ENCODE data around the gene AEBP2. TPM values are rescaled to one million over a fixed set of nuclear protein-coding genes. Genes with fewer than 3 reads are reported as not detected.

AEBP2 gene
- total and polyA plus RNA-seq, 2 of the 8 experiments (the other 6 are each of a cell fraction or from before 2014, with no cell fraction given), result 13.6 to 61.4 TPM

- Histone ChIP-seq H4K5ac (ENCODE audit: insufficient read length, low read depth, low read length) (no peak overlapping the region), H3K4me1 (replicated peaks in 1 of 4; ENCODE audit: control insufficient read depth in 3 of 4, insufficient read depth in 4 of 4, low read length in 3 of 4) (no peaks in the 10 kb centered on the region), H3K4me2 (ENCODE audit: insufficient read depth in 1 of 2, low read depth in 2 of 2, low read length in 2 of 2) (no peak overlapping the region), H2BK5ac (ENCODE audit: low read depth, low read length) (no peak overlapping the region), H2BK120ac (replicated peaks; ENCODE audit: low read depth, low read length) (no peak overlapping the region), H2BK15ac (ENCODE audit: low read length) (no peak overlapping the region), H3K4me3 (ENCODE audit: extremely low read depth in 1 of 4, insufficient read depth in 2 of 4, low read depth in 3 of 4, low read length in 4 of 4) (no peak overlapping the region), H4K91ac (replicated peaks; ENCODE audit: insufficient read length, low read length) (no peak overlapping the region), H2BK20ac (ENCODE audit: low read length) (no peak overlapping the region), H4K8ac (ENCODE audit: extremely low read depth, insufficient read depth, low read length) (no peak overlapping the region), H3K14ac (ENCODE audit: insufficient read length) (no peak overlapping the region), H3K27ac (ENCODE audit: low read depth, low read length) (no peak overlapping the region), H3K4ac (replicated peaks; ENCODE audit: insufficient read length, low read depth, low read length) (no peak overlapping the region), H4K20me1 (replicated peaks in 1 of 2; ENCODE audit: control insufficient read depth in 1 of 2, insufficient read depth in 2 of 2, low read length in 2 of 2) (no peaks in the 10 kb centered on the region), H3K79me1 (ENCODE audit: low read depth, low read length) (no peaks in the 10 kb centered on the region), H3K56ac (replicated peaks; ENCODE audit: insufficient read length, low read depth, low read length) (no peak overlapping the region), H3K36me3 (ENCODE audit: control insufficient read depth in 2 of 4, insufficient read depth in 4 of 4, low read length in 3 of 4) (no peaks in the 10 kb centered on the region; a peak in 1 of 8 replicates), H2AFZ (ENCODE audit: low read length) (no peak overlapping the region), H3K9me3 (ENCODE audit: insufficient read depth in 2 of 2, low read depth in 1 of 2, low read length in 1 of 2) (no peaks in the 10 kb centered on the region), H3K27me3 (replicated peaks in 1 of 4; ENCODE audit: control insufficient read depth in 3 of 4, extremely low read depth in 1 of 4, insufficient read depth in 3 of 4, low read length in 3 of 4) (no peaks in the 10 kb centered on the region), H3K79me2 (ENCODE audit: control insufficient read depth in 1 of 2, insufficient read depth in 2 of 2, low read length in 2 of 2) (no peaks in the 10 kb centered on the region), H3K9ac (replicated peaks in 1 of 4; ENCODE audit: extremely low read depth in 1 of 4, low read depth in 3 of 4, low read length in 3 of 4) (no peak overlapping the region), H3K18ac (ENCODE audit: extremely low read depth, low read length) (no peak overlapping the region), H3K23me2 (ENCODE audit: low read depth, low read length) (no peaks in the 10 kb centered on the region), H2AK5ac (ENCODE audit: low read depth, low read length) (no peak overlapping the region), H2BK12ac (ENCODE audit: low read depth, low read length) (no peak overlapping the region), H3K23ac (ENCODE audit: insufficient read length) (no peak overlapping the region)
- POLR2A ChIA-PET (ENCODE audit: partially characterized antibody), result interaction anchor here (0.7 to 1.7 kb wide), 2 partner anchors 12 to 923 kb away, joined by 3 to 8 read pairs; no protein-coding TSS in a partner anchor
- CTCF ChIA-PET (ENCODE audit: partially characterized antibody), result interaction anchor here (1.4 kb wide), 1 partner anchor 16 kb away, joined by 3 read pairs; no protein-coding TSS in a partner anchor
- FAIRE-seq (no peak), DNase-seq (ENCODE audit: low read depth in 1 of 2, low spot score in 2 of 2) (no peak)
- WGBS, 2 experiments (ENCODE audit: extremely low coverage in 1 of 2, insufficient coverage in 1 of 2, insufficient read length in 1 of 2, insufficient replicate concordance in 2 of 2, low coverage in 1 of 2, low lambda C conversion rate in 2 of 2, missing lambda C conversion rate in 1 of 2), result 84% methylated on average over 4 of the region's 4 CpGs; no CpG with 5 or more reads in 1 of the 2 experiments
- TF ChIP-seq ATF3 (IDR thresholded peaks at IDR 0.05; ENCODE audit: insufficient read depth, low read depth, low read length) (no peak), KDM5A (IDR thresholded peaks at IDR 0.05; ENCODE audit: low read length) (no peak), TCF12 (IDR thresholded peaks at IDR 0.05; ENCODE audit: low read depth, low read length) (no peak), MAFK (IDR thresholded peaks at IDR 0.05; ENCODE audit: low read depth, low read length) (no peak), TAF1 (IDR thresholded peaks at IDR 0.05; ENCODE audit: low read depth, low read length) (no peak), POLR2A (IDR thresholded peaks at IDR 0.05; ENCODE audit: control extremely low read depth in 1 of 2, low read depth in 2 of 2, low read length in 2 of 2) (no peak), SP1 (IDR thresholded peaks at IDR 0.05; ENCODE audit: low read depth, low read length) (no peak), CBX5 (IDR thresholded peaks at IDR 0.05; ENCODE audit: low read depth, low read length) (no peak)
Observed at GRCh38 chr12:19545301-19545700, 106.0 kb downstream of the AEBP2 start.

All from H1 (cell line).